K562 (cell line): ENCODE data around the gene KCNAB1. TPM values are rescaled to one million over a fixed set of nuclear protein-coding genes. Genes with fewer than 3 reads are reported as not detected.

Experiments
- ATAC-seq: fragments of 200-7000 bp; cut with Tn5 transposase; 3 replicates; pipeline ENCODE4 v1.9.1; 2020; ENCODE audit warnings: moderate library complexity
- BruUV-seq: library from RNA; stranded (reverse); fragments of 400-500 nt; replicated peaks from 2 replicates; lab custom pipeline; 2021; lab: Mats Ljungman, UMichigan
- CTCF ChIA-PET: fragments of 300-600 bp; formaldehyde crosslinking; extraction: SDS; loops from one replicate; lab custom pipeline; 2021; ENCODE audit warnings: low intra/inter-chr PET ratio; lab: Yijun Ruan, JAX
- POLR2A ChIA-PET: fragments of 300-600, 350-650 bp; sonication (Branson Sonifier 250); formaldehyde crosslinking; extraction: SDS; loops from one replicate; lab custom pipeline; 2021; ENCODE audit warnings: antibody characterized with exemption, inconsistent platforms; lab: Yijun Ruan, JAX
- DNase-seq, 4 experiments: peaks; one replicate each; pipeline versions ENCODE4 v3.0.0 to v3.0.0-alpha.2; 2011 to 2018; ENCODE audit warnings: low spot score in 3 of 4, mixed read lengths in 3 of 4; ENCODE audit errors: extremely low read depth in 1 of 4
- FAIRE-seq: peaks from 2 replicates; lab custom pipeline; 2011; peaks lifted over from hg19 to GRCh38; lab: Jason Lieb, UNC
- H2AFZ ChIP-seq: 2 replicates; pipeline ENCODE4 v1.6.0; 2011; ENCODE audit warnings: low read depth, low read length, control low read depth, inconsistent platforms
- H3K27ac ChIP-seq: fragments of 200-600 bp; 3 replicates; pipeline ENCODE4 v1.8.0; 2011; ENCODE audit warnings: low read depth, mild to moderate bottlenecking, control low read depth, inconsistent platforms, low read length, moderate library complexity, mixed read lengths; ENCODE audit errors: extremely low read depth
- H3K27me3 ChIP-seq, 2 experiments: fragments of 300-600 bp in 1 of 2; 2 replicates in 1 of 2; 3 replicates in 1 of 2; pipeline versions ENCODE4 v1.6.0 to v1.8.0; 2011; ENCODE audit warnings: inconsistent platforms in 2 of 2, low read length in 2 of 2, mild to moderate bottlenecking in 1 of 2, mixed read lengths in 1 of 2, moderate library complexity in 1 of 2; ENCODE audit not compliant: control insufficient read depth in 2 of 2, insufficient read depth in 2 of 2
- H3K36me3 ChIP-seq: fragments of 300-600 bp; 3 replicates; pipeline ENCODE4 v1.8.0; 2011; ENCODE audit warnings: mild to moderate bottlenecking, low read length, inconsistent platforms; ENCODE audit not compliant: control insufficient read depth, insufficient read depth
- H3K4me1 ChIP-seq, 2 experiments: fragments of 200-600 bp in 1 of 2; replicated peaks in 1 of 2; 2 replicates in 1 of 2; 3 replicates in 1 of 2; pipeline versions ENCODE4 v1.5.1 to v1.8.0; 2011; ENCODE audit warnings: inconsistent platforms in 2 of 2, low read length in 2 of 2, mild to moderate bottlenecking in 1 of 2, mixed read lengths in 1 of 2, moderate library complexity in 1 of 2; ENCODE audit not compliant: control insufficient read depth in 2 of 2, insufficient read depth in 2 of 2
- H3K4me2 ChIP-seq: 2 replicates; pipeline ENCODE4 v1.6.1; 2011; ENCODE audit warnings: low read length, control low read depth, inconsistent platforms, mixed read lengths; ENCODE audit not compliant: insufficient read depth
- H3K4me3 ChIP-seq: fragments of 200-600 bp; sonication (generic), shearing (Covaris generic); 2 replicates; pipeline ENCODE4 v1.5.1; 2016; ENCODE audit warnings: control low read depth, inconsistent platforms
- H3K79me2 ChIP-seq: fragments of 200-600 bp; 3 replicates; pipeline ENCODE4 v1.8.0; 2011; ENCODE audit warnings: low read length, inconsistent platforms; ENCODE audit not compliant: control insufficient read depth, insufficient read depth
- H3K9ac ChIP-seq, 2 experiments: 2 replicates each; pipeline versions ENCODE4 v1.6.0 to v1.6.1; 2011; ENCODE audit warnings: low read depth in 2 of 2, low read length in 2 of 2, control low read depth in 1 of 2, inconsistent platforms in 1 of 2, mild to moderate bottlenecking in 1 of 2, mixed read lengths in 1 of 2; ENCODE audit not compliant: insufficient read depth in 1 of 2
- H3K9me1 ChIP-seq: one replicate; pipeline ENCODE4 v1.6.0; 2011; ENCODE audit warnings: inconsistent platforms, mild to moderate bottlenecking, low read length, moderate library complexity; ENCODE audit not compliant: control insufficient read depth, insufficient read depth
- H3K9me3 ChIP-seq: replicated peaks from 2 replicates; pipeline ENCODE4 v1.5.1; 2011; ENCODE audit warnings: low read depth, low read length, inconsistent platforms; ENCODE audit not compliant: control insufficient read depth, insufficient read depth
- H4K20me1 ChIP-seq: replicated peaks from 2 replicates; pipeline ENCODE4 v1.6.1; 2011; ENCODE audit warnings: low read length, inconsistent platforms, mixed read lengths; ENCODE audit not compliant: control insufficient read depth, insufficient read depth
- ARHGAP35 ChIP-seq: fragments of 450-650 bp; IDR thresholded peaks from 2 replicates; pipeline ENCODE4 v1.6.1; 2018; ENCODE audit not compliant: partially characterized antibody
- FIP1L1 ChIP-seq: fragments of 200-400 bp; formaldehyde crosslinking; IDR thresholded peaks from 2 replicates; pipeline ENCODE4 v1.6.1; 2018; ENCODE audit warnings: mild to moderate bottlenecking, low read depth, low read length; ENCODE audit not compliant: poor library complexity, severe bottlenecking
- HDAC6 ChIP-seq: IDR thresholded peaks from 2 replicates; pipeline ENCODE4 v1.6.1; 2012; ENCODE audit warnings: low read depth, mild to moderate bottlenecking, control low read depth, inconsistent platforms, low read length, moderate library complexity
- MTF1 ChIP-seq: fragments of 250-450 bp; sonication (Bioruptor Pico); IDR thresholded peaks from 2 replicates; pipeline ENCODE4 v1.9.0; 2021; ENCODE audit warnings: moderate library complexity, mild to moderate bottlenecking, inconsistent platforms, borderline replicate concordance
- NCOA2 ChIP-seq, 2 experiments: fragments of 450-650 bp; IDR thresholded peaks; 2 replicates each; pipeline ENCODE4 v1.6.1; 2018; ENCODE audit warnings: mild to moderate bottlenecking in 2 of 2, moderate library complexity in 1 of 2; ENCODE audit not compliant: partially characterized antibody in 2 of 2
- PTRF ChIP-seq: fragments of 450-650 bp; IDR thresholded peaks from 2 replicates; pipeline ENCODE4 v1.6.1; 2016; ENCODE audit warnings: mild to moderate bottlenecking, missing genetic modification characterization, missing compliant biosample characterization
- SRSF1 ChIP-seq: fragments of 200-400 bp; formaldehyde crosslinking; IDR thresholded peaks from 2 replicates; pipeline ENCODE4 v1.6.1; 2017; ENCODE audit warnings: mild to moderate bottlenecking, low read depth, low read length, moderate library complexity
- U2AF2 ChIP-seq: fragments of 200-400 bp; formaldehyde crosslinking; optimal IDR thresholded peaks from 2 replicates; pipeline ENCODE3; 2017; ENCODE audit warnings: low read depth, mild to moderate bottlenecking, low read length
- ZC3H4 ChIP-seq: sonication (generic); formaldehyde crosslinking; IDR thresholded peaks from 2 replicates; pipeline ENCODE4 v1.9.0; 2021; ENCODE audit warnings: missing genetic modification reagents, borderline replicate concordance
- ZNF124 ChIP-seq: sonication (generic); formaldehyde crosslinking; IDR thresholded peaks from 2 replicates; pipeline ENCODE4 v1.8.1; 2022; ENCODE audit warnings: missing genetic modification reagents
- ZNF175 ChIP-seq: fragments of 200-800 bp; sonication (Bioruptor generic); IDR thresholded peaks from 2 replicates; pipeline ENCODE4 v1.6.1; 2016; ENCODE audit warnings: low read depth, mild to moderate bottlenecking, missing genetic modification characterization, missing compliant biosample characterization
- ZNF354B ChIP-seq: fragments of 250-450 bp; sonication (Bioruptor Pico); IDR thresholded peaks from 2 replicates; pipeline ENCODE4 v1.4.0; 2020
- ZNF583 ChIP-seq: fragments of 250-450 bp; sonication (Bioruptor Pico); IDR thresholded peaks from 2 replicates; pipeline ENCODE4 v1.4.0; 2020
- WGBS: fragments of 100-300 bp; shearing (Covaris generic); methylation state at CpG from one replicate; pipeline ENCODE4 v1.1.6; 2016; ENCODE audit warnings: low coverage, mixed read lengths; ENCODE audit not compliant: insufficient coverage; ENCODE audit errors: missing lambda C conversion rate; 5-methylcytosine and 5-hydroxymethylcytosine counted together
- in situ Hi-C: fragments of 300-500 bp; cut with MboI; formaldehyde crosslinking; loops from 4 replicates; pipeline ENCODE4 v1.15.0; 2018; ENCODE audit warnings: inconsistent platforms, mixed read lengths
- intact Hi-C: fragments of 100-400 bp; cut with micrococcal nuclease; formaldehyde crosslinking; loops from 2 replicates; pipeline ENCODE4 v1.14.2; 2022
- polyA plus RNA-seq, 8 experiments: library from polyadenylated mRNA; depleted of rRNA in 4 of 8; stranded (reverse) in 5 of 8; unstranded in 3 of 8; fragments of >200 nt; fragmentation: Nextera tagmentation in 2 of 8; fragmentation: Illumina TruSeq in 1 of 8; extraction: Ambion mirVana in 2 of 8; extraction: Trizol in 1 of 8; gene quantifications; 2 replicates each; pipeline versions ENCODE4 v1.2.1 to v1.2.3, GENCODE V29; 2011 to 2014; ENCODE audit warnings: inconsistent platforms in 1 of 8, missing spikeins in 1 of 8
- total RNA-seq, 7 experiments: library from RNA; depleted of rRNA in 6 of 7; stranded (reverse); fragments of >200 nt in 6 of 7; fragmentation: Illumina TruSeq in 2 of 7; extraction: Trizol in 2 of 7; gene quantifications; 2 replicates each; pipeline versions ENCODE4 v1.2.1 to v1.2.3, GENCODE V29; 2011 to 2021; ENCODE audit warnings: low replicate concordance in 1 of 7
- TF ChIP-seq, protein P1 (sequence below): fragments of 450-650 bp; IDR thresholded peaks from 2 replicates; pipeline ENCODE4 v1.7.1; 2018; ENCODE audit warnings: mild to moderate bottlenecking, low read depth; ENCODE audit not compliant: partially characterized antibody
- TF ChIP-seq, protein P2 (sequence below): fragments of 450-650 bp; IDR thresholded peaks from 2 replicates; pipeline ENCODE4 v1.6.1; 2017; ENCODE audit warnings: mild to moderate bottlenecking, moderate library complexity
- TF ChIP-seq, protein P3 (sequence below): fragments of 250-450 bp; sonication (Bioruptor Pico); IDR thresholded peaks from 2 replicates; pipeline ENCODE4 v1.8.0; 2022; ENCODE audit warnings: moderate library complexity, mild to moderate bottlenecking, inconsistent platforms

The KCNAB1 gene
- total and polyA plus RNA-seq, 9 of the 15 experiments (the other 6 are each of a cell fraction or from before 2014, with no cell fraction given), result 0.14 to 1.2 (median 0.51) TPM

DNA sequence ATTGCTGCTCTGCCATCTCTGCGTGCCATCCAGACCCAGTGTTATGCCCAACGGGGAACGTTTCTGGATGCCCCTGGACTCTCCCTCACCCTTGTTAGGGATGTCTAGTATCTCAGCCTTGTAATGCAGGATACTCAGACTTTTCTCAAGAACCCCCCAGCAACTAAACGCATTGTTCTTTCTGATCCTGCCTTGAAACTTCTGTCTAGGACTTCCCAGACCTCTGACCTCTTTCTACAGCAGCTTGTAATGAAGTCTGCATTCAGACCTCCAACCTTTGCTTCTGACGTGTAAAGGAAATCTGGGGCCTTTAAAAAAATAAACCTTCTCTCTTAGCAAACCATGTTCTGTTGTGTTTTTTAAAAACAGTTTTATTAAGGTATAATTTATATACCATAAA, 139.5 kb downstream of the KCNAB1 start (continued):
- TF ChIP-seq, protein P1, sequence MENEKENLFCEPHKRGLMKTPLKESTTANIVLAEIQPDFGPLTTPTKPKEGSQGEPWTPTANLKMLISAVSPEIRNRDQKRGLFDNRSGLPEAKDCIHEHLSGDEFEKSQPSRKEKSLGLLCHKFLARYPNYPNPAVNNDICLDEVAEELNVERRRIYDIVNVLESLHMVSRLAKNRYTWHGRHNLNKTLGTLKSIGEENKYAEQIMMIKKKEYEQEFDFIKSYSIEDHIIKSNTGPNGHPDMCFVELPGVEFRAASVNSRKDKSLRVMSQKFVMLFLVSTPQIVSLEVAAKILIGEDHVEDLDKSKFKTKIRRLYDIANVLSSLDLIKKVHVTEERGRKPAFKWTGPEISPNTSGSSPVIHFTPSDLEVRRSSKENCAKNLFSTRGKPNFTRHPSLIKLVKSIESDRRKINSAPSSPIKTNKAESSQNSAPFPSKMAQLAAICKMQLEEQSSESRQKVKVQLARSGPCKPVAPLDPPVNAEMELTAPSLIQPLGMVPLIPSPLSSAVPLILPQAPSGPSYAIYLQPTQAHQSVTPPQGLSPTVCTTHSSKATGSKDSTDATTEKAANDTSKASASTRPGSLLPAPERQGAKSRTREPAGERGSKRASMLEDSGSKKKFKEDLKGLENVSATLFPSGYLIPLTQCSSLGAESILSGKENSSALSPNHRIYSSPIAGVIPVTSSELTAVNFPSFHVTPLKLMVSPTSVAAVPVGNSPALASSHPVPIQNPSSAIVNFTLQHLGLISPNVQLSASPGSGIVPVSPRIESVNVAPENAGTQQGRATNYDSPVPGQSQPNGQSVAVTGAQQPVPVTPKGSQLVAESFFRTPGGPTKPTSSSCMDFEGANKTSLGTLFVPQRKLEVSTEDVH, result no peak
- TF ChIP-seq ZNF175 (no peak), FIP1L1 (no peak), ZC3H4 (CRISPR knock-in tag) (no peak)

DNA sequence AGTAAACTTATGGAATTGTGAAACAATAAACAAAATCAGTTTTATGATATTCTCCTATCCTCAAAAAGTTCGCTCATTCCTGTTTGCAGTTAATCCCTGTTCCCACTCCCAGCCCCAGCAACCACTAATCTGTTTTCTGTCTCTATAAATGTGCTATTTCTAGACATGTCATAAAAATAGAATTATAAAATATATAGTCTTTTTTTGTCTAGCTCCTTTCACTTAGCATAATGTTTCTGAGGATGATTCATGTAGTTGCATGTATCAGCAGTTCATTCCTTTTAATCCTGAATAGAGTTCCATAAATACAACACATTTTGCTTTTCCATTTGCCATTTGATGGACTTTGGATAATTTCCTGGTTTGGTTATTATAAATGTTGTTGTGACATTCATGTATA, 140.0 kb downstream of the KCNAB1 start:
- no peaks in the 10 kb centered on the region; a peak in 1 of 5 replicates for H3K27me3 ChIP-seq
- no peaks in the 10 kb centered on the region for H4K20me1 ChIP-seq
- ChIA-PET CTCF (no interaction called here), POLR2A (no interaction called here)
- no peaks in the 10 kb centered on the region for H3K4me1 ChIP-seq
- 0% methylated on average over 1 of the region's 1 CpG for WGBS
- no peak overlapping the region for H2AFZ ChIP-seq
- no peaks in the 10 kb centered on the region for H3K9me1 ChIP-seq
- no peak overlapping the region for H3K4me2 ChIP-seq
- no peaks in the 10 kb centered on the region for H3K9me3 ChIP-seq
- no TSS peak for BruUV-seq
- in situ Hi-C loops (no loop called here), intact Hi-C loops (no loop called here)
- FAIRE-seq (no peak), ATAC-seq (no peak), DNase-seq (no peak)
- H3K27ac ChIP-seq, result no peak overlapping the region
- no peaks in the 10 kb centered on the region for H3K36me3 ChIP-seq
- no peak overlapping the region for H3K9ac ChIP-seq
- H3K79me2 ChIP-seq, result no peaks in the 10 kb centered on the region
- no peak overlapping the region for H3K4me3 ChIP-seq
- TF ChIP-seq ARHGAP35, result no peak
- no peak for TF ChIP-seq ZNF354B (CRISPR knock-in tag)
- no peak for TF ChIP-seq MTF1 (CRISPR knock-in tag)
- TF ChIP-seq ZNF583 (CRISPR knock-in tag), result no peak
- no peak for TF ChIP-seq PTRF
- TF ChIP-seq, protein P2, sequence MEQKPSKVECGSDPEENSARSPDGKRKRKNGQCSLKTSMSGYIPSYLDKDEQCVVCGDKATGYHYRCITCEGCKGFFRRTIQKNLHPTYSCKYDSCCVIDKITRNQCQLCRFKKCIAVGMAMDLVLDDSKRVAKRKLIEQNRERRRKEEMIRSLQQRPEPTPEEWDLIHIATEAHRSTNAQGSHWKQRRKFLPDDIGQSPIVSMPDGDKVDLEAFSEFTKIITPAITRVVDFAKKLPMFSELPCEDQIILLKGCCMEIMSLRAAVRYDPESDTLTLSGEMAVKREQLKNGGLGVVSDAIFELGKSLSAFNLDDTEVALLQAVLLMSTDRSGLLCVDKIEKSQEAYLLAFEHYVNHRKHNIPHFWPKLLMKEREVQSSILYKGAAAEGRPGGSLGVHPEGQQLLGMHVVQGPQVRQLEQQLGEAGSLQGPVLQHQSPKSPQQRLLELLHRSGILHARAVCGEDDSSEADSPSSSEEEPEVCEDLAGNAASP, result no peak
- TF ChIP-seq, protein P3, sequence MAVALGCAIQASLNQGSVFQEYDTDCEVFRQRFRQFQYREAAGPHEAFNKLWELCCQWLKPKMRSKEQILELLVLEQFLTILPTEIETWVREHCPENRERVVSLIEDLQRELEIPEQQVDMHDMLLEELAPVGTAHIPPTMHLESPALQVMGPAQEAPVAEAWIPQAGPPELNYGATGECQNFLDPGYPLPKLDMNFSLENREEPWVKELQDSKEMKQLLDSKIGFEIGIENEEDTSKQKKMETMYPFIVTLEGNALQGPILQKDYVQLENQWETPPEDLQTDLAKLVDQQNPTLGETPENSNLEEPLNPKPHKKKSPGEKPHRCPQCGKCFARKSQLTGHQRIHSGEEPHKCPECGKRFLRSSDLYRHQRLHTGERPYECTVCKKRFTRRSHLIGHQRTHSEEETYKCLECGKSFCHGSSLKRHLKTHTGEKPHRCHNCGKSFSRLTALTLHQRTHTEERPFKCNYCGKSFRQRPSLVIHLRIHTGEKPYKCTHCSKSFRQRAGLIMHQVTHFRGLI, result no peak
- no peak for TF ChIP-seq ZNF124 (CRISPR knock-in tag)
- TF ChIP-seq NCOA2 (IDR thresholded peaks at IDR 0.05; ENCODE audit: partially characterized antibody in 2 of 2), result no peak
- no peak for TF ChIP-seq U2AF2
- TF ChIP-seq HDAC6, result no peak
- TF ChIP-seq SRSF1, result no peak
